Naive thymus-derived CD4-positive, alpha-beta T cell (primary cell): ENCODE results near the gene SDHB. TPM values are rescaled to one million over a fixed set of nuclear protein-coding genes. Genes with fewer than 3 reads are reported as not detected.

Source experiments
- ATAC-seq: fragments of 150-1000 bp; cut with Tn5 transposase; 2 replicates; pipeline ENCODE4 v1.10.0; 2021; ENCODE audit warnings: mild to moderate bottlenecking, moderate library complexity
- CTCF ChIA-PET: fragments of 350-600 bp; sonication (Branson Sonifier 250); formaldehyde crosslinking; loops from one replicate; lab custom pipeline; 2021; ENCODE audit warnings: antibody characterized with exemption; lab: Charles Lee
- POLR2A ChIA-PET: fragments of 350-600 bp; sonication (Branson Sonifier 250); formaldehyde crosslinking; loops from one replicate; lab custom pipeline; 2021; ENCODE audit warnings: antibody characterized with exemption, inconsistent platforms; lab: Charles Lee
- DNase-seq, 9 donors: peaks; one replicate each; pipeline versions ENCODE4 v3.0.0 to v3.0.0-alpha.2; 2020 to 2022; ENCODE audit warnings: mixed read lengths in 1 of 9
- H3K27ac ChIP-seq: one replicate; pipeline ENCODE4 v1.7.0; 2013; ENCODE audit warnings: mild to moderate bottlenecking, low read depth, low read length, moderate library complexity
- H3K27me3 ChIP-seq, 2 donors: one replicate each; pipeline ENCODE4 v1.7.0; 2013; ENCODE audit warnings: low read length in 2 of 2, mild to moderate bottlenecking in 2 of 2, moderate library complexity in 2 of 2; ENCODE audit not compliant: control insufficient read depth in 2 of 2, insufficient read depth in 2 of 2
- H3K36me3 ChIP-seq, 3 experiments: 1 replicate in 2 of 3; 2 replicates in 1 of 3; pipeline ENCODE4 v1.7.0; 2013; ENCODE audit warnings: low read length in 3 of 3, mild to moderate bottlenecking in 3 of 3, moderate library complexity in 1 of 3; ENCODE audit not compliant: insufficient read depth in 3 of 3, control insufficient read depth in 2 of 3
- H3K4me1 ChIP-seq, 2 donors: one replicate each; pipeline ENCODE4 v1.7.0; 2013; ENCODE audit warnings: low read length in 2 of 2, mild to moderate bottlenecking in 2 of 2, moderate library complexity in 1 of 2; ENCODE audit not compliant: control insufficient read depth in 2 of 2, insufficient read depth in 2 of 2
- H3K4me3 ChIP-seq: 2 replicates; pipeline ENCODE4 v1.7.0; 2013; ENCODE audit warnings: mild to moderate bottlenecking, low read length
- H3K9me3 ChIP-seq, 3 experiments: 1 replicate in 2 of 3; 2 replicates in 1 of 3; pipeline ENCODE4 v1.7.0; 2013; ENCODE audit warnings: low read length in 3 of 3; ENCODE audit not compliant: control insufficient read depth in 2 of 3
- H3K27ac Mint-ChIP-seq, 9 donors: one replicate each; pipeline ENCODE4 v1.8.0; 2020 to 2022; ENCODE audit warnings: mixed read lengths in 9 of 9, mild to moderate bottlenecking in 8 of 9, moderate library complexity in 5 of 9, inconsistent platforms in 2 of 9
- H3K27me3 Mint-ChIP-seq, 5 donors: one replicate each; pipeline ENCODE4 v1.8.0; 2021 to 2022; ENCODE audit warnings: mixed read lengths in 5 of 5, mild to moderate bottlenecking in 1 of 5
- H3K36me3 Mint-ChIP-seq, 5 donors: one replicate each; pipeline ENCODE4 v1.8.0; 2020 to 2022; ENCODE audit warnings: mixed read lengths in 5 of 5, mild to moderate bottlenecking in 3 of 5, inconsistent platforms in 1 of 5
- H3K4me1 Mint-ChIP-seq, 7 donors: one replicate each; pipeline ENCODE4 v1.8.0; 2020 to 2022; ENCODE audit warnings: mixed read lengths in 7 of 7, mild to moderate bottlenecking in 3 of 7, inconsistent platforms in 1 of 7
- H3K4me3 Mint-ChIP-seq, 10 donors: one replicate each; pipeline ENCODE4 v1.8.0; 2020 to 2022; ENCODE audit warnings: mild to moderate bottlenecking in 10 of 10, mixed read lengths in 10 of 10, moderate library complexity in 6 of 10, inconsistent platforms in 2 of 10
- H3K9me3 Mint-ChIP-seq, 11 donors: one replicate each; pipeline ENCODE4 v1.8.0; 2020 to 2022; ENCODE audit warnings: mixed read lengths in 11 of 11, mild to moderate bottlenecking in 4 of 11, inconsistent platforms in 1 of 11, moderate library complexity in 1 of 11
- intact Hi-C, 2 donors: fragments of 100-400 bp; cut with micrococcal nuclease; formaldehyde crosslinking; loops; one replicate each; pipeline ENCODE4 v1.15.1; 2023
- polyA plus RNA-seq, 2 donors: library from polyadenylated mRNA; unstranded; fragments of 300-500 nt; fragmentation: Illumina TruSeq; gene quantifications; one replicate each; pipeline ENCODE4 v1.2.3, GENCODE V29; 2021
- total RNA-seq, 6 experiments: library from RNA in 5 of 6; stranded (reverse) in 5 of 6; gene quantifications; 1 replicate in 5 of 6; 2 replicates in 1 of 6; pipeline ENCODE4 v1.2.3 and lab custom pipeline; 2021 to 2026

The SDHB gene
- total and polyA plus RNA-seq, 7 experiments from 2014 or later, result 53.3 to 147 (median 63.9) TPM

DNA sequence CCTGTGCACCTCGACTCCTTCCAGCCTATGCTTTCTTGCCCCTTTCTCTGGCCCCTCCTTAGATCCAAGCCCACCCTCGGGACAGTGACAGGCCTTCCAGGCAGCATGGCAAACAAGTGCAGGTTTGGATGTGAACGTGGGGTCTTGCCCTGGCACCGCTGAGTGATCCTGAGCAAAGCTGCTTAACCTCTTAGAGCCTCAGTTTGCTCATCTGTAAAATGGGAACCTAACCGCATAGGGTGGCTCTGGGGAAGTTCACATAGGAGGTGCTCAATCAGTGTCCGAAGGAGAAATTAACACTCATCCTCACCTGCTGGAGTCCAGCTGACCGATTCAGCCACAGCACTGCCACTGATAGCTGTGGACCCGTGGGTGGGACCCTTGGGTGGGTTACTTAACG is 80.6 kb downstream of the SDHB start:
- Mint-ChIP-seq H3K27me3 (no peaks in the 10 kb centered on the region), H3K27ac (no peak overlapping the region), H3K4me3 (no peak overlapping the region), H3K9me3 (no peaks in the 10 kb centered on the region), H3K36me3 (peaks cover 0 to 3% (median 0%) of the 10 kb centered on the region in 5 donors), H3K4me1 (no peaks in the 10 kb centered on the region)
- DNase-seq (no peak), ATAC-seq (no peak)
- H3K4me3 ChIP-seq, result no peak overlapping the region
- no peaks in the 10 kb centered on the region for H3K9me3 ChIP-seq
- no peaks in the 10 kb centered on the region for H3K4me1 ChIP-seq
- intact Hi-C loops, result no loop called here
- ChIA-PET CTCF (no interaction called here), POLR2A (no interaction called here)
- no peak overlapping the region for H3K27ac ChIP-seq
- H3K36me3 ChIP-seq, result peaks cover 0 to 31% (median 0%) of the 10 kb centered on the region in 3 experiments
- H3K27me3 ChIP-seq, result no peaks in the 10 kb centered on the region

- Mint-ChIP-seq H3K4me3 (no peak overlapping the region), H3K27ac (no peak overlapping the region), H3K9me3 (no peaks in the 10 kb centered on the region), H3K27me3 (no peaks in the 10 kb centered on the region), H3K4me1 (peaks cover 0 to 1% (median 0%) of the 10 kb centered on the region in 7 donors), H3K36me3 (peaks cover 0 to 3% (median 0%) of the 10 kb centered on the region in 5 donors)
- H3K9me3 ChIP-seq, result no peaks in the 10 kb centered on the region
- no peak overlapping the region for H3K27ac ChIP-seq
- no peaks in the 10 kb centered on the region for H3K27me3 ChIP-seq
- H3K4me1 ChIP-seq, result no peaks in the 10 kb centered on the region
- ChIA-PET CTCF (no interaction called here), POLR2A (interaction anchor here (0.6 kb wide), 1 partner anchor 8 kb away, joined by 3 read pairs; the partner anchor contains the start of gene MFAP2)
- intact Hi-C loops, result no loop called here
- DNase-seq (no peak), ATAC-seq (no peak)
- H3K36me3 ChIP-seq, result peaks cover 0 to 40% (median 0%) of the 10 kb centered on the region in 3 experiments
- H3K4me3 ChIP-seq, result no peak overlapping the region
These were observed 81.5 kb downstream of the SDHB start for GRCh38 chr1:16972189-16972895.

DNA sequence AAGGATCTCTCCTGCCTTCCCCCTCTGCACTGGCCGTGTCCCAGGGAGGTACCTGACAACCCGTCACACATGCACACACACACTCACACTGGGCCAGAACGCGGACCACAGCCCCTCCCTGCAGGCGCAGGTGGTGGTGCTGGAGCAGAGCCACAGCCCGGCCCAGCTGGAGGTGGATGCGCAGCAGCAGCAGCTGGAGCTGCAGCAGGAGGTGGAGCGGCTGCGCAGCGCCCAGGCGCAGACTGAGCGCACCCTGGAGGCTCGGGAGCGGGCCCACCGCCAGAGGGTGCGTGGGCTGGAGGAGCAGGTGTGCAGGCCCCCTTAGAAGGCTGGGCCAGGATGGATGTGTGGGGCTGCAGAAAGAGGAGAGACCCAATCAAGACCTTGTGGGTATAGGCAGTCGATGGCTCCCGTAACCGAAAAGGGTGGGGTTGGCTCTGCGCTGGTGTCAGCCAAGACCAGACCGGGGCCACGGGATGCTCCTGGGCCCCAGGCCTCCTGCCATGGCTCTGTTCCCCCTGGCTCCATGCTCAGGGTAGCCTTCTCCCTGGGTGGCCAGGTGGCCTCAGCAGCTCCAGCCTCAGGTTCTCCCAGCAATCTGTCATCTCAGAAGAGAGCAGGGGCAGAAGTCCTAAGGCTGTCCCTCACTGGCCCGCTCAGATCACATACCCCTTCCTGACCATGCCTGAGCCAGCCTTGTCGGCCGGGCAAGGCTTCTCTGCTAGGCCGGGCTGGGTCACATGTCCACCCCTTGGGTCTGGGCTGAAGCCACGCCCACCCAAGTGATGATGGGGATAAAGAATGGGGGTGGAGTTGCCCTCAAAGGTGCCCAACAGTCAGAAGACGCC is 82.3 kb downstream of the SDHB start:
- Mint-ChIP-seq H3K36me3 (peaks cover 0 to 4% (median 0%) of the 10 kb centered on the region in 5 donors), H3K27me3 (no peaks in the 10 kb centered on the region), H3K4me3 (no peak overlapping the region), H3K9me3 (no peaks in the 10 kb centered on the region), H3K27ac (peak overlapping the region in 1 of 9 donors; percentile 51), H3K4me1 (peaks cover 0 to 1% (median 0%) of the 10 kb centered on the region in 7 donors)
- no peaks in the 10 kb centered on the region for H3K9me3 ChIP-seq
- ATAC-seq (no peak), DNase-seq (no peak)
- CTCF ChIA-PET, result no interaction called here
- peaks cover 0 to 47% (median 0%) of the 10 kb centered on the region in 3 experiments for H3K36me3 ChIP-seq
- no peak overlapping the region for H3K4me3 ChIP-seq
- intact Hi-C loops, result no loop called here
- no peaks in the 10 kb centered on the region for H3K4me1 ChIP-seq
- POLR2A ChIA-PET, result interaction anchor here (0.6 kb wide), 1 partner anchor 9 kb away, joined by 3 read pairs; the partner anchor contains the start of gene MFAP2
- no peaks in the 10 kb centered on the region for H3K27me3 ChIP-seq
- H3K27ac ChIP-seq, result no peak overlapping the region

- DNase-seq (no peak), ATAC-seq (no peak)
- peaks cover 0 to 1% (median 0%) of the 10 kb centered on the region in 7 donors for H3K4me1 Mint-ChIP-seq
- peak overlapping the region in 2 of 9 donors; percentile 36 to 51 for H3K27ac Mint-ChIP-seq
- H3K36me3 Mint-ChIP-seq, result peaks cover 0 to 8% (median 0%) of the 10 kb centered on the region in 5 donors
- H3K9me3 Mint-ChIP-seq, result no peaks in the 10 kb centered on the region
- no peaks in the 10 kb centered on the region for H3K27me3 ChIP-seq
- H3K9me3 ChIP-seq, result no peaks in the 10 kb centered on the region
- ChIA-PET POLR2A (no interaction called here), CTCF (interaction anchor here (1.1 kb wide), 1 partner anchor 10 kb away, joined by 5 read pairs; no protein-coding TSS in a partner anchor)
- no peak overlapping the region for H3K4me3 ChIP-seq
- no peaks in the 10 kb centered on the region for H3K4me1 ChIP-seq
- H3K27ac ChIP-seq, result no peak overlapping the region
- no peak overlapping the region for H3K4me3 Mint-ChIP-seq
- intact Hi-C loops, result no loop called here
- peaks cover 0 to 60% (median 0%) of the 10 kb centered on the region in 3 experiments for H3K36me3 ChIP-seq
- no peaks in the 10 kb centered on the region for H3K27me3 Mint-ChIP-seq
These were observed 83.5 kb downstream of the SDHB start for GRCh38 chr1:16970132-16970910.

DNA sequence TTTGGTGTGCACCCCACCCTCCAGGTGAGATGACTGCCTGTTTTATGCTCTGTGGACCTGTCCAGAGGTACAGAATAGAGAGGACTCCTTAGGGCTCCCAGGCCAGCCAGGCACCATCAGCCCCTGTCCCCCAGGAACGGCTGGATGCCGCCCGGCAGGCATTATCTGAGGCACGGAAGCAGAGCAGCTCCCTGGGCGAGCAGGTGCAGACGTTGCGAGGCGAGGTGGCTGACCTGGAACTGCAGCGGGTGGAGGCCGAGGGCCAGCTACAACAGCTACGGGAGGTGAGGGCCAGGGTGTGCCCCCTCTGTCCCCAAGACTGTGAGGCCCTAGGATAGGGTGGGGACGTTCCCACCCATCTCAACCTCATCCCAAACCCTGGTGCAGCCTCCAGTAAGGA is 84.2 kb downstream of the SDHB start:
- Histone ChIP-seq H3K4me3 (no peak overlapping the region), H3K27ac (no peak overlapping the region), H3K36me3 (peaks cover 0 to 64% (median 0%) of the 10 kb centered on the region in 3 experiments), H3K4me1 (no peaks in the 10 kb centered on the region), H3K9me3 (no peaks in the 10 kb centered on the region), H3K27me3 (no peaks in the 10 kb centered on the region)
- ChIA-PET POLR2A (no interaction called here), CTCF (interaction anchor here (1.7 kb wide), 1 partner anchor 10 kb away, joined by 5 read pairs; no protein-coding TSS in a partner anchor)
- H3K4me1 Mint-ChIP-seq, result peaks cover 0 to 1% (median 0%) of the 10 kb centered on the region in 7 donors
- H3K27me3 Mint-ChIP-seq, result no peaks in the 10 kb centered on the region
- H3K27ac Mint-ChIP-seq, result no peak overlapping the region
- DNase-seq, result no peak
- peaks cover 0 to 10% (median 0%) of the 10 kb centered on the region in 5 donors for H3K36me3 Mint-ChIP-seq
- intact Hi-C loops, result loop anchor here in 1 of 2 donors (10.0 kb wide), 1 partner anchor 45 kb away; the partner anchor contains the start of gene ATP13A2
- H3K4me3 Mint-ChIP-seq, result no peak overlapping the region
- peaks cover 0 to 3% (median 0%) of the 10 kb centered on the region in 11 donors for H3K9me3 Mint-ChIP-seq
- ATAC-seq, result no peak

- H3K36me3 Mint-ChIP-seq, result peaks cover 0 to 10% (median 0%) of the 10 kb centered on the region in 5 donors
- H3K27ac Mint-ChIP-seq, result no peak overlapping the region
These were observed 84.7 kb downstream of the SDHB start for GRCh38 chr1:16969057-16969611.

More at GRCh38 chr1:16969057-16969611, 84.7 kb downstream of the SDHB start:
- peaks cover 0 to 3% (median 0%) of the 10 kb centered on the region in 11 donors for H3K9me3 Mint-ChIP-seq
- Histone ChIP-seq H3K4me1 (no peaks in the 10 kb centered on the region), H3K4me3 (no peak overlapping the region), H3K36me3 (peaks cover 0 to 64% (median 0%) of the 10 kb centered on the region in 3 experiments), H3K27me3 (no peaks in the 10 kb centered on the region), H3K27ac (no peak overlapping the region), H3K9me3 (no peaks in the 10 kb centered on the region)
- no peak for ATAC-seq
- no peak overlapping the region for H3K4me3 Mint-ChIP-seq
- no peaks in the 10 kb centered on the region for H3K27me3 Mint-ChIP-seq
- CTCF ChIA-PET, result interaction anchor here (1.7 kb wide), 1 partner anchor 9 kb away, joined by 5 read pairs; no protein-coding TSS in a partner anchor
- POLR2A ChIA-PET, result no interaction called here
- no peak for DNase-seq
- peaks cover 0 to 1% (median 0%) of the 10 kb centered on the region in 7 donors for H3K4me1 Mint-ChIP-seq
- intact Hi-C loops, result loop anchor here in 1 of 2 donors (10.0 kb wide), 1 partner anchor 46 kb away; the partner anchor contains the start of gene ATP13A2
